HepG2 (cell line): ENCODE results near the gene PATL2. TPM values are rescaled to one million over a fixed set of nuclear protein-coding genes. Genes with fewer than 3 reads are reported as not detected.

Experiments
- FOXM1 ChIP-seq: sonication (generic); formaldehyde crosslinking; IDR thresholded peaks from 2 replicates; pipeline ENCODE4 v1.5.0; 2020; ENCODE audit warnings: missing genetic modification reagents
- FOXO4 ChIP-seq: sonication (generic); formaldehyde crosslinking; conservative IDR thresholded peaks from 2 replicates; pipeline ENCODE4 v1.8.1; 2023; ENCODE audit warnings: missing genetic modification reagents
- IRF1 ChIP-seq: sonication (generic); formaldehyde crosslinking; IDR thresholded peaks from 2 replicates; pipeline ENCODE4 v1.4.0; 2020; ENCODE audit warnings: low read depth, mild to moderate bottlenecking, missing genetic modification reagents
- SRSF1 ChIP-seq: fragments of 200-400 bp; formaldehyde crosslinking; optimal IDR thresholded peaks from 2 replicates; pipeline ENCODE3; 2017; ENCODE audit warnings: mild to moderate bottlenecking, low read depth, low read length, moderate library complexity
- THAP7 ChIP-seq: sonication (generic); formaldehyde crosslinking; IDR thresholded peaks from 2 replicates; pipeline ENCODE4 v1.8.1; 2023; ENCODE audit warnings: mild to moderate bottlenecking, missing genetic modification reagents
- U2AF1 ChIP-seq: fragments of 200-400 bp; formaldehyde crosslinking; optimal IDR thresholded peaks from 2 replicates; pipeline ENCODE3; 2017; ENCODE audit warnings: mild to moderate bottlenecking, low read depth, low read length
- ZNF124 ChIP-seq: sonication (generic); formaldehyde crosslinking; IDR thresholded peaks from 2 replicates; pipeline ENCODE4 v1.4.0; 2020; ENCODE audit warnings: missing genetic modification reagents
- ZNF331 ChIP-seq: sonication (generic); formaldehyde crosslinking; IDR thresholded peaks from 2 replicates; pipeline ENCODE4 v1.4.0; 2020; ENCODE audit warnings: missing genetic modification reagents
- ZNF496 ChIP-seq: sonication (generic); formaldehyde crosslinking; IDR thresholded peaks from 2 replicates; pipeline ENCODE4 v1.8.1; 2023; ENCODE audit warnings: mild to moderate bottlenecking, moderate library complexity, missing genetic modification reagents; ENCODE audit not compliant: insufficient replicate concordance
- ZNF570 ChIP-seq: sonication (generic); formaldehyde crosslinking; IDR thresholded peaks from 2 replicates; pipeline ENCODE4 v1.4.0; 2020; ENCODE audit warnings: mild to moderate bottlenecking, missing genetic modification reagents, borderline replicate concordance
- ZNF639 ChIP-seq: conservative IDR thresholded peaks from 2 replicates; pipeline ENCODE4 v1.6.1; 2018; ENCODE audit warnings: missing genetic modification reagents
- ZNF770 ChIP-seq: sonication (generic); formaldehyde crosslinking; IDR thresholded peaks from 2 replicates; pipeline ENCODE4 v1.5.0; 2020; ENCODE audit warnings: mild to moderate bottlenecking, missing genetic modification reagents
- polyA plus RNA-seq, 8 experiments: library from polyadenylated mRNA; depleted of rRNA in 3 of 8; stranded (reverse) in 7 of 8; unstranded in 1 of 8; fragments of >200 nt; fragmentation: Illumina TruSeq in 4 of 8; extraction: Trizol in 4 of 8; gene quantifications; 2 replicates each; pipeline versions ENCODE4 v1.2.1 to v1.2.3, GENCODE V29; 2011 to 2016; ENCODE audit warnings: low read depth in 4 of 8, missing spikeins in 1 of 8, mixed read lengths in 1 of 8; ENCODE audit not compliant: insufficient read depth in 1 of 8
- total RNA-seq, 5 experiments: library from RNA; depleted of rRNA; stranded (reverse); fragments of >200 nt; fragmentation: Illumina TruSeq; extraction: Trizol; gene quantifications; 2 replicates each; pipeline ENCODE4 v1.2.3, GENCODE V29; 2016; ENCODE audit warnings: low read depth in 1 of 5
- TF ChIP-seq, protein P1 (sequence below): sonication (generic); formaldehyde crosslinking; IDR thresholded peaks from 2 replicates; pipeline ENCODE4 v1.4.0; 2020; ENCODE audit warnings: mild to moderate bottlenecking, missing genetic modification reagents
- TF ChIP-seq, protein P2 (sequence below): IDR thresholded peaks from 2 replicates; pipeline ENCODE4 v1.6.1; 2016; ENCODE audit warnings: mild to moderate bottlenecking
- TF ChIP-seq, protein P3 (sequence below): IDR thresholded peaks from 2 replicates; pipeline ENCODE4 v1.6.1; 2018; ENCODE audit warnings: missing genetic modification reagents, mild to moderate bottlenecking, missing compliant biosample characterization
- TF ChIP-seq, protein P4 (sequence below): sonication (generic); formaldehyde crosslinking; IDR thresholded peaks from 2 replicates; pipeline ENCODE4 v1.5.0; 2020; ENCODE audit warnings: missing genetic modification reagents

The PATL2 gene
- total and polyA plus RNA-seq, 2 of the 13 experiments (the other 11 are each of a cell fraction or from before 2014, with no cell fraction given): 0.15 to 0.53 TPM

DNA sequence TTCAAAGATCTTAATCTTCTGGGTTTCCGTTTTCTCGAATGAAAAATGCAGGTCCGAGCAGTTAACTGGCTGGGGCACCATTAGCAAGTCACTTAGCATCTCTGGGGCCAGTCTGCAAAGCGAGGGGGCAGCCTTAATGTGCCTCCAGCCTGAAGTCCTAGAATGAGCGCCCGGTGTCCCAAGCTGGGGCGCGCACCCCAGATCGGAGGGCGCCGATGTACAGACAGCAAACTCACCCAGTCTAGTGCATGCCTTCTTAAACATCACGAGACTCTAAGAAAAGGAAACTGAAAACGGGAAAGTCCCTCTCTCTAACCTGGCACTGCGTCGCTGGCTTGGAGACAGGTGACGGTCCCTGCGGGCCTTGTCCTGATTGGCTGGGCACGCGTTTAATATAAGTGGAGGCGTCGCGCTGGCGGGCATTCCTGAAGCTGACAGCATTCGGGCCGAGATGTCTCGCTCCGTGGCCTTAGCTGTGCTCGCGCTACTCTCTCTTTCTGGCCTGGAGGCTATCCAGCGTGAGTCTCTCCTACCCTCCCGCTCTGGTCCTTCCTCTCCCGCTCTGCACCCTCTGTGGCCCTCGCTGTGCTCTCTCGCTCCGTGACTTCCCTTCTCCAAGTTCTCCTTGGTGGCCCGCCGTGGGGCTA, at the start of gene PATL2, which contains the start of gene B2M (continued):
- TF ChIP-seq, protein P1, sequence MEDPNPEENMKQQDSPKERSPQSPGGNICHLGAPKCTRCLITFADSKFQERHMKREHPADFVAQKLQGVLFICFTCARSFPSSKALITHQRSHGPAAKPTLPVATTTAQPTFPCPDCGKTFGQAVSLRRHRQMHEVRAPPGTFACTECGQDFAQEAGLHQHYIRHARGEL (CRISPR knock-in tag): no peak
- TF ChIP-seq U2AF1 (no peak), IRF1 (CRISPR knock-in tag) (no peak), FOXM1 (no peak), ZNF639 (CRISPR knock-in tag) (no peak), FOXO4 (no peak), THAP7 (no peak), SRSF1 (no peak), ZNF570 (CRISPR knock-in tag) (no peak), ZNF496 (CRISPR knock-in tag) (no peak), ZNF770 (CRISPR knock-in tag) (peak; percentile 65; the same call in 1 of the 2 replicates), ZNF124 (CRISPR knock-in tag) (no peak), ZNF331 (CRISPR knock-in tag) (no peak)
- TF ChIP-seq, protein P2, sequence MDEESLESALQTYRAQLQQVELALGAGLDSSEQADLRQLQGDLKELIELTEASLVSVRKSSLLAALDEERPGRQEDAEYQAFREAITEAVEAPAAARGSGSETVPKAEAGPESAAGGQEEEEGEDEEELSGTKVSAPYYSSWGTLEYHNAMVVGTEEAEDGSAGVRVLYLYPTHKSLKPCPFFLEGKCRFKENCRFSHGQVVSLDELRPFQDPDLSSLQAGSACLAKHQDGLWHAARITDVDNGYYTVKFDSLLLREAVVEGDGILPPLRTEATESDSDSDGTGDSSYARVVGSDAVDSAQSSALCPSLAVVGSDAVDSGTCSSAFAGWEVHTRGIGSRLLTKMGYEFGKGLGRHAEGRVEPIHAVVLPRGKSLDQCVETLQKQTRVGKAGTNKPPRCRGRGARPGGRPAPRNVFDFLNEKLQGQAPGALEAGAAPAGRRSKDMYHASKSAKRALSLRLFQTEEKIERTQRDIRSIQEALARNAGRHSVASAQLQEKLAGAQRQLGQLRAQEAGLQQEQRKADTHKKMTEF (CRISPR knock-in tag): peak; percentile 75; the same call in 1 of the 2 replicates
- TF ChIP-seq, protein P3, sequence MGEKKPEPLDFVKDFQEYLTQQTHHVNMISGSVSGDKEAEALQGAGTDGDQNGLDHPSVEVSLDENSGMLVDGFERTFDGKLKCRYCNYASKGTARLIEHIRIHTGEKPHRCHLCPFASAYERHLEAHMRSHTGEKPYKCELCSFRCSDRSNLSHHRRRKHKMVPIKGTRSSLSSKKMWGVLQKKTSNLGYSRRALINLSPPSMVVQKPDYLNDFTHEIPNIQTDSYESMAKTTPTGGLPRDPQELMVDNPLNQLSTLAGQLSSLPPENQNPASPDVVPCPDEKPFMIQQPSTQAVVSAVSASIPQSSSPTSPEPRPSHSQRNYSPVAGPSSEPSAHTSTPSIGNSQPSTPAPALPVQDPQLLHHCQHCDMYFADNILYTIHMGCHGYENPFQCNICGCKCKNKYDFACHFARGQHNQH (CRISPR knock-in tag): peak; percentile 65
- TF ChIP-seq, protein P4, sequence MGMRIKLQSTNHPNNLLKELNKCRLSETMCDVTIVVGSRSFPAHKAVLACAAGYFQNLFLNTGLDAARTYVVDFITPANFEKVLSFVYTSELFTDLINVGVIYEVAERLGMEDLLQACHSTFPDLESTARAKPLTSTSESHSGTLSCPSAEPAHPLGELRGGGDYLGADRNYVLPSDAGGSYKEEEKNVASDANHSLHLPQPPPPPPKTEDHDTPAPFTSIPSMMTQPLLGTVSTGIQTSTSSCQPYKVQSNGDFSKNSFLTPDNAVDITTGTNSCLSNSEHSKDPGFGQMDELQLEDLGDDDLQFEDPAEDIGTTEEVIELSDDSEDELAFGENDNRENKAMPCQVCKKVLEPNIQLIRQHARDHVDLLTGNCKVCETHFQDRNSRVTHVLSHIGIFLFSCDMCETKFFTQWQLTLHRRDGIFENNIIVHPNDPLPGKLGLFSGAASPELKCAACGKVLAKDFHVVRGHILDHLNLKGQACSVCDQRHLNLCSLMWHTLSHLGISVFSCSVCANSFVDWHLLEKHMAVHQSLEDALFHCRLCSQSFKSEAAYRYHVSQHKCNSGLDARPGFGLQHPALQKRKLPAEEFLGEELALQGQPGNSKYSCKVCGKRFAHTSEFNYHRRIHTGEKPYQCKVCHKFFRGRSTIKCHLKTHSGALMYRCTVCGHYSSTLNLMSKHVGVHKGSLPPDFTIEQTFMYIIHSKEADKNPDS (CRISPR knock-in tag): no peak
